Ovary (tissue), 9 donors: Measurements from ENCODE around the gene LHX8. TPM values are rescaled to one million over a fixed set of nuclear protein-coding genes. Genes with fewer than 3 reads are reported as not detected.
"Not testable (repeated sequence)": the region's sequence is repeated elsewhere in the genome, so short reads cannot be mapped to it uniquely, and the experiment has no call there.

Source experiments
- DNase-seq, 5 donors: peaks; one replicate each; pipeline ENCODE4 v3.0.0-alpha.2; 2019 to 2020
- H3K27ac ChIP-seq, 2 donors: fragments of 200-600 bp; one replicate each; pipeline versions ENCODE4 v1.5.1 to v1.8.0; 2019 to 2022
- H3K27me3 ChIP-seq: fragments of 200-600 bp; one replicate; pipeline ENCODE4 v1.8.0; 2022
- H3K36me3 ChIP-seq: fragments of 200-600 bp; sonication (generic); one replicate; pipeline ENCODE4 v1.5.1; 2019
- H3K4me1 ChIP-seq: one replicate; pipeline ENCODE4 v1.8.1; 2013; ENCODE audit warnings: mild to moderate bottlenecking, moderate library complexity; ENCODE audit not compliant: insufficient read depth
- H3K4me3 ChIP-seq: fragments of 200-600 bp; sonication (generic); one replicate; pipeline ENCODE4 v1.5.1; 2017
- H3K9me3 ChIP-seq, 2 donors: fragments of 200-600 bp in 1 of 2; sonication (generic) in 1 of 2; one replicate each; pipeline versions ENCODE4 v1.5.1 to v1.8.1; 2013 to 2019; ENCODE audit warnings: mild to moderate bottlenecking in 1 of 2, moderate library complexity in 1 of 2
- CTCF ChIP-seq, 3 donors: fragments of 450-650 bp in 2 of 3; fragments of 200-600 bp in 1 of 3; IDR thresholded peaks; one replicate each; pipeline versions ENCODE4 v1.5.1 to v1.8.0; 2016 to 2022; ENCODE audit warnings: antibody characterized with exemption in 3 of 3, mild to moderate bottlenecking in 1 of 3
- EP300 ChIP-seq: sonication (generic); formaldehyde crosslinking; IDR thresholded peaks from one replicate; pipeline ENCODE4 v1.6.1; 2017; ENCODE audit warnings: antibody characterized with exemption
- POLR2A ChIP-seq: fragments of 450-650 bp; IDR thresholded peaks from one replicate; pipeline ENCODE4 v1.6.1; 2017; ENCODE audit warnings: antibody characterized with exemption, mild to moderate bottlenecking, moderate library complexity
- WGBS, 3 donors: extraction: QIAGEN DNeasy Blood & Tissue Kit in 1 of 3; methylation state at CpG; one replicate each; pipeline versions ENCODE4 v1.1.5 to v1.1.7; 2013 to 2017; 5-methylcytosine and 5-hydroxymethylcytosine counted together
- intact Hi-C, 4 donors: fragments of 100-400 bp; cut with DNase I; formaldehyde crosslinking; loops; one replicate each; pipeline versions ENCODE4 v1.11.0 to v1.15.1; 2022 to 2023
- polyA plus RNA-seq, 2 donors: library from polyadenylated mRNA; stranded (reverse); fragments of 200-250 nt in 1 of 2; fragments of 350-450 nt in 1 of 2; fragmentation: Illumina TruSeq in 1 of 2; extraction: RNeasy Lipid Tissue Mini Kit (QIAGEN cat#74804) in 1 of 2; gene quantifications; one replicate each; pipeline ENCODE4 v1.2.3, GENCODE V29; 2013 to 2014
- total RNA-seq, 7 donors: library from RNA; depleted of rRNA in 2 of 7; stranded (reverse); fragments of >200 nt in 2 of 7; fragmentation: NEBNext Ultra II Directional in 3 of 7; extraction: Animal tissue kit (Norgen Biotek cat#: 25700) in 3 of 7; gene quantifications; one replicate each; pipeline versions ENCODE4 v1.1.0 to v1.2.4, GENCODE V29; 2016 to 2023
- donor health status: DM: no; HTN: no; CAD: no; lungs with moderate emphysema.
- donor health status: DM: no; HTN: no; CAD: no.
- donor health status: Bipolar disorder and iron deficiency.
- donor health status: DM: yes; HTN: yes; CAD: no.
- donor health status: DM: no; HTN: no; CAD: no.
- donor health status: DM: yes; HTN: yes; CAD: no.

LHX8 gene
- total and polyA plus RNA-seq, 9 donors = 0.67 TPM; not detected in 8

DNA sequence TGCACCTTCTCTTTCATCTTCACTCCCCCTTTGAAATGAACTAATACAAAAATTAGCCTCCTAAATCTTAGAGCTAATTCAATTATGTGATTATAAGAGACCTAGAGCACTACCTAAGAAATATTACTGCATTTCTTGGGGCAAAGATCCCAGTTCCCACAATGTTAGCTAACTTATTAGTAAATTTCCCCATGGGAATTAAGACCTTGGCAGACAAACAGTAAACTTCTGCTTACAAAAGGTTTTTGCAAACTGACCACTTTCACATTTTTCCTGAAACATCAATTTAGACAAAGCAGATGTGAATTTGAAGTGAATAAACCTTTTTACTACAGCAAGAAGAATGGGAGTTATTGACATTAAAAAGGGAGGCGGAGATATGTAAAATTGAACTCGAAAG, 34.6 kb upstream of the LHX8 start:
- no peaks in the 10 kb centered on the region for H3K4me1 ChIP-seq
- DNase-seq = no peak
- no peak overlapping the region for H3K4me3 ChIP-seq
- no peaks in the 10 kb centered on the region for H3K27me3 ChIP-seq
- no peaks in the 10 kb centered on the region for H3K9me3 ChIP-seq
- 63 to 73% (median 72%) methylated on average over 2 of the region's 2 CpGs for WGBS, 3 donors
- H3K36me3 ChIP-seq = no peaks in the 10 kb centered on the region
- no peak for TF ChIP-seq EP300
- TF ChIP-seq CTCF (IDR thresholded peaks at IDR 0.05) = no peak
- no peak for TF ChIP-seq POLR2A
- intact Hi-C loops = no loop called here
- no peak overlapping the region for H3K27ac ChIP-seq

GRCh38 chr1:75100481-75101092, 33.6 kb upstream of the LHX8 start:
- Histone ChIP-seq H3K4me1 (no peaks in the 10 kb centered on the region), H3K36me3 (no peaks in the 10 kb centered on the region), H3K27me3 (no peaks in the 10 kb centered on the region), H3K27ac (no peak overlapping the region), H3K4me3 (no peak overlapping the region), H3K9me3 (no peaks in the 10 kb centered on the region)
- no peak for TF ChIP-seq CTCF (IDR thresholded peaks at IDR 0.05)
- TF ChIP-seq POLR2A = no peak
- TF ChIP-seq EP300 = no peak
- intact Hi-C loops = no loop called here
- 55 to 68% (median 65%) methylated on average over 10 of the region's 10 CpGs for WGBS, 3 donors
- DNase-seq = no peak

DNA sequence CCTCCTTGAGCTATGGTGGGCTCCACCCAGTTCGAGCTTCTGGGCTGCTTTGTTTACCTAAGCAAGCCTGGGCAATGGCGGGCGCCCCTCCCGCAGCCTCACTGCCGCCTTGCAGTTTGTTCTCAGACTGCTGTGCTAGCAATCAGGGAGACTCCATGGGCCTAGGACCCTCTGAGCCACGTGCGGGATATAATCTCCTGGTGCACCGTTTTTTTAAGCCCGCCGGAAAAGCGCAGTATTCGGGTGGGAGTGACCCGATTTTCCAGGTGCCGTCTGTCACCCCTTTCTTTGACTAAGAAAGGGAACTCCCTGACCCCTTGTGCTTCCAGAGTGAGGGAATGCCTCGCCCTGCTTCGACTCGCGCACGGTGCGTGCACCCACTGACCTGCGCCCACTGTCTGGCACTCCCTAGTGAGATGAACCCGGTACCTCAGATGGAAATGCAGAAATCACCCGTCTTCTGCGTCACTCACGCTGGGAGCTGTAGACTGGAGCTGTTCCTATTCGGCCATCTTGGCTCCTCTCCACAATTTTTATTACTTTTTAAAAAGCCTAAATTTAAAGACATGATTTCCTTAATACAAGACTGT, 21.7 kb upstream of the LHX8 start:
- H3K4me3 ChIP-seq, H3K4me1 ChIP-seq, intact Hi-C loops, H3K27me3 ChIP-seq, H3K27ac ChIP-seq, H3K36me3 ChIP-seq, H3K9me3 ChIP-seq, DNase-seq: not testable (repeated sequence)
- WGBS, 3 donors = 89 to 93% (median 89%) methylated on average over 26 of the region's 26 CpGs

- Histone ChIP-seq H3K36me3 (no peaks in the 10 kb centered on the region), H3K27ac (no peak overlapping the region), H3K4me1 (no peaks in the 10 kb centered on the region), H3K27me3 (no peaks in the 10 kb centered on the region), H3K4me3 (no peak overlapping the region), H3K9me3 (no peaks in the 10 kb centered on the region)
- TF ChIP-seq POLR2A (no peak), EP300 (no peak), CTCF (IDR thresholded peaks at IDR 0.05) (no peak)
- DNase-seq = no peak
- intact Hi-C loops = no loop called here
Observed at GRCh38 chr1:75115654-75116053, 18.5 kb upstream of the LHX8 start.

- TF ChIP-seq EP300 (no peak), POLR2A (no peak), CTCF (IDR thresholded peaks at IDR 0.05) (no peak)
- H3K4me1 ChIP-seq = no peaks in the 10 kb centered on the region
- intact Hi-C loops = no loop called here
- no peak for DNase-seq
- WGBS, 3 donors = 72 to 92% (median 78%) methylated on average over 1 of the region's 1 CpG
- H3K36me3 ChIP-seq = no peaks in the 10 kb centered on the region
- H3K27ac ChIP-seq = no peak overlapping the region
- H3K27me3 ChIP-seq = no peaks in the 10 kb centered on the region
- no peak overlapping the region for H3K4me3 ChIP-seq
- no peaks in the 10 kb centered on the region for H3K9me3 ChIP-seq
Observed at GRCh38 chr1:75123756-75124155, 10.4 kb upstream of the LHX8 start.
